C1 segment of cervical spinal cord (tissue), 14 donors: ENCODE measurements around the gene ANAPC4.
A peak's percentile ranks its signal among the peaks of the same experiment; 100 is the strongest.

ENCODE experiments used
- DNase-seq, 14 donors: peaks; one replicate each; lab custom pipeline; 2025; lab: John Stamatoyannopoulos, UW

The ANAPC4 gene

GRCh38 chr4:25377572-25378436 lies 741 bp downstream of the ANAPC4 start:
- no peak for DNase-seq

DNA sequence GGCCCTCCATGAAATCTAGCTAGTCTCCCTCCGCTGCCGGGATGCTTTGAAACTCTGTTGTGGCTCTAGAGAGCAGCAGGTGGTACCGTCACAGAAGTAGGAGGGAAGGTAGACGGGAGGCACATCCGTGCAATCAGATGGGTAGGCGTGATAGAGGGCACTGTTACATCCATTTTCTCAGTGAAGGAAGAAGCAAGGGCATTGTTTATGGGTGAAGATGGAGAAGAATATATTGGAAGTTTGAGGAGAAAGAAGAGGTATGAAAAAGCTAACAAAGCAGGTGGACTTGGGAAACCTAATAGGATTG lies 1.3 kb downstream of the ANAPC4 start:
- DNase-seq: no peak

DNA sequence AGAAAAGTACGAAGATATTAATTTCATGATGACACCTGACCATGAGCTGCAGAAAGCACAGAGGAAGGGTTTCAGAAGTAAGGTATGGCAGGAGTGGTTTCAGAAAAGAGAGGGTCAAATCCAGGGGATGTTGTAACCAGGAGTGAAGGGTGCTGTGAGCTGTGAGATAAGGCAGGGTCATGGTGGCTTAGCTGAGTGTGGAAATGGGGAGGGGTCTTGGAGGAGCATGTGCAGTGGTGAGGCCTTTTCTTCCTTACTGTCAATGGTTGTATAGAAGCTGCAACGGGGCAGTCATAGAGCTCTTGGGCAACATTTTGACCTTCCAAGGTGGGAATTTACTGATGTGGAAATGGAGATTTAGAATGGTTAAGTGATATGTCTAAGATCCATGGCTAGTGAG lies 2.5 kb downstream of the ANAPC4 start:
- DNase-seq: no peak

GRCh38 chr4:25383647-25384046 lies 6.6 kb downstream of the ANAPC4 start:
- no peak for DNase-seq

DNA sequence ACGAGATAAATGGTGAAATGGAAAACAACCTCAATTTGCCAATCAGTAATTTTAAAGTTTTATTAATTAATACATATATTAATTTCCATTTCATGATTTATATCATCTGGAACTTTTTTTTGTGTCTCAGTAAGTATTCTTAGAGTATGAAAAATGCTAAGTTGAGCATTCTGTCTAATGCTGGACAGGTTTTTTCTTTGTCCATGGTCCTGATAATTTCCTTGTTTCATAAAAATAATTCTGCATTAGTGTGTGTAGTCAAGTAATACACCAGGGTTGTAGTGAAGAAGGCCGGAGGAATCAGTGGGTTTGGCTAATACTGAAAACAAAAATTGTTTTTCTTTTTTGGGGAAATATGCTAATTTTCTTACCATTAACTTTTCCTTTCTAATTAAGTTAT lies 9.9 kb downstream of the ANAPC4 start:
- DNase-seq: no peak

DNA sequence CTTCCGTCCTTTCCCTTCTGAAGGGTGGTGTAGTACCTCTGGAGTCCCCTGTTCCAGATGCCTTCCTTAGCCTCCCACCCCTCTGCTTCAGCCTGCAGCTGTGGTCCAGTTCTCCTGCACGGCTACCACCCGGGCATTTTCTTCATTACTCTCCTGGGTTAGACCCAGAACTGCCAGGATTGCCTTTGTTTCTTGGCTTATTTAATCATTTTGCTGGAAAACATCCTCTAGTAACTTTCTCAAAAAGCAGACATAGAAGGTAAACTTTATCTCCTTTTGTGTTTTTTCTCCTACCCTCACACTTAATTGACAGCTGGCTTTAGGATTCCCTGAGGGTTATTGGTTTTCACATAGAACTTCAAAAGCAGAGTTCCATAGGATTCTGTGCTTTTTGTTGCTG lies 20.2 kb downstream of the ANAPC4 start:
- no peak for DNase-seq

- DNase-seq: no peak
Measured at GRCh38 chr4:25399510-25399909, 22.4 kb downstream of the ANAPC4 start.

DNA sequence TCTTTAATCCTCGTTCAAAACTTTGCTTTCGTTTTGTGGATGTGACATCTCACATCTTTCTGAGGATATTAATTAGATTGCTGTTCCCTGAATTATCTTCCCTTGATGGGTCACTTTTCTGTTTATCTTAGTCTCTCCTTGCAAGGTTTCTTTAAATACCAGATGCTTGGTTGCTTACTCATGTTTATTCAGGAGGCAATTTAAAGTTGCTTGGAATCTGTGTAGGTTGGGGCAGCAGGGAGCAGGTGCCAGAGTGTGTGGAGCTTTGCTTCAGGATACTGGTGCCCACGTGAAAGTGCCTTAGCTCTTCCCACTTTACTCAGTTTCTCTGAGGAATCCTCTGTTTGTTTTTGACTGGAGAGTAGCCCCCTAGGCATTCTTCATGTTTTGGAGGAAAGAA lies 24.0 kb downstream of the ANAPC4 start:
- DNase-seq: no peak

DNA sequence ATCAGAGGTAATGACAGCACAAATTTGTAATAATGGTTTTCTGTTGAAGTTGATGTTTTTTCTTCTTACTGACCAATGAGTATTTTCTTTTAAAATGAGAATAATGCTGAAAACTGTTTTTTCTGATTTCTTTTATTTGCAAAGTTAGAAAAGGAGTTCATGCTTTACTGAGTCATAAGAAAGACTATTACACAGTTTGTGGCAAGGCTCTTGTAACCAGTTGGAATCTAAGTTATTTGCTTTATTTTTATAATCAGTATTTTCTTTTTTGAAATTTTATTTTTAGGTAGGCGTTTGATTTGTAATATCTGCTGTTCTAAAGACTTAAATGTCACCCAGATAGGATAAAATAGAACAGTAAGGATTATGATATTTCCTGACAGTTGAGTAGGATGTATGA lies 25.5 kb downstream of the ANAPC4 start:
- no peak for DNase-seq

DNA sequence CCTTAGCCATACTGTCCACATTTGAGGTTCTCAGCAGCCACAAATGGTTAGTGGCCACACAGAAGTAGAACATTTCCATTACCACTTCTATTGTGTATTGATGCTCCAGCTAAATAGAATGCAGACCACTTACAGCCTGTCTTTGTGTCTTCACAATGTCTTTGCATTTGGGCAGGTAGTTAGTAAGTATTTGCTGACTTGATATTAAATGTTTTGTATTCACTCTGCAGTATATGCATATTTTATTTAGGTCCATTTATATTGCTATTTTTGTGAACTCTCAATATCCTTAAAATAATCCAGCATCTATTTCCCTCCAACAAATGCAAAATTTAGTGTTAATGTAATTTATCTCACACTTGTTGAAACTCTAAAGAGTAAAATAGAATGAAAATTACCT lies 26.6 kb downstream of the ANAPC4 start:
- no peak for DNase-seq

DNA sequence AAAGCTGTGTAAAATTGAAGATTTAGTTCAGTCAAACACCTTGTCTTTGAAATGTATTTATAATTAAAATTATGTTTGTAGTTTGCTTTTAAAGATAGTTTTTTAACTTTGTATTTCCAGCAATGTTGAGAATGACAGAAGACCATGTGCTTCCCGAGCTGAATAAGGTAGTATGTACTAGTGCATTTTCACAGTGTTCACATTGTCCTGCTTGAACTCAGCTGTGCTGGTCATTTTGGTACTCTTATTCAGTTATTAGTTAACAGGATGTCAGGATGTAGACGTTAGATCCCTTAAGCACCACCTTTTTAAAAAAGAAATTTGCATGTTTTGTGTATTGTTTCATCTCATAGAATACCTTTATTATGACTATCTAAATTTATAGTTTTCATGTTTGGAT lies 28.4 kb downstream of the ANAPC4 start:
- DNase-seq: no peak

DNA sequence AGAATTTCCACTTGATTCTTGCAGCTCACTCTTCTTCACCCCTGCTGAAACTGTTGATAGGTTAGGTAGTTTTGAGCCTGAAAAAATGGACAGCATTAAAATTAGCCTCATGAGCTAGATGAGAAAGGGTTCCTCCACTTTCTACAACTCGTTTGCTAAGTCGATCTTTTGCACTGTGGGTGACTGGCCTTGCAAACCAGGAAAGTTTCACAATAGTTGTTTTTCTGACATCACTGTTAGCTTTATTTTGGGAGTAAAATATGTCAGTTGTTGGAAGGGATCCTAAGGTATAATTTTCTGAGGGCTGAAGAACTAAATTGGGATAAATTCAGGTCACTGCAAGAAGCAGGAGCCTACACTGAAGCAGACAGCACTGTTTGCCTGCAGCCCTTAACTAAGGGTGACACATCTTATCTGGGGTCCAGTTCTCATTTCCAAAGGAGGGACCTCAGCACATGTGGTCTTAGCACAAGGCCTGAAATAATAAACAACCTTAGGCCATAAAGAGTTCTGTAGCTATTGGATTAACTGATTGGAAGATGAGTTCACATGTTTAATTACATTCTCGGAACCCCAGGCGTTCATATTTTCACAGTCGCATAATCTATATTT lies 29.1 kb downstream of the ANAPC4 start:
- no peak for DNase-seq

DNA sequence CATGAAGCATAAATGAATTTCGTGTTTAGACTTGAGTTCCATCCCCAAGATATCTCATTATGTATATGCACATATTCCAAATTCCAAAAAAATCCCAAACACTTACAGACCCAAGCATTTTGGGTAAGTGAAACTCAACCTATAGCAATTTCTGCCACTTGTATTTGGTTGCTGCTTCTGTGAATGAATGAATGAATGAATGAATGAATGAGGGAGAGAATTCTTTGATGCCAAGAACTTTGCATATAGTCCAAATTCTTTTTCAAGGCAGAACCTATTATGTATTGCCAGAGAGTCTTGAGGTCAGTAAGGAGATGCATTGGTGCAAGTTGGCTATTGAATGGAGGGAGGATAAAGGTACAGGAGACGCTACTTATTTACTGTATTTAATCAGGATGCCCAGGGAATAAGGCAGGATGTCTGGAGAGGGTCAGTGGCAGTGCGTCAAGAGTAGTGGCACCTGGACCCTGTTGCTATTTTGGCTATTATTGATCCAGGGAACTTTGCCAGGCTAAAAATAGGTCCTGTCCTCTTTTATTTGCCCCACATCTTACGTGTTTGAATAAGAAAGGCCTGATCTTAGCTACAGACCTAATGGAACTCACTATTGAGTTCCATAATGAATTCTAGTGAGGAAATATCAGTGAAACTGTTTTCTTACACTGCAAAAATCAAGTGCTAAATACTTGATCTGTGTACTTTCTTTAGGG lies 33.9 kb downstream of the ANAPC4 start:
- DNase-seq: no peak

DNA sequence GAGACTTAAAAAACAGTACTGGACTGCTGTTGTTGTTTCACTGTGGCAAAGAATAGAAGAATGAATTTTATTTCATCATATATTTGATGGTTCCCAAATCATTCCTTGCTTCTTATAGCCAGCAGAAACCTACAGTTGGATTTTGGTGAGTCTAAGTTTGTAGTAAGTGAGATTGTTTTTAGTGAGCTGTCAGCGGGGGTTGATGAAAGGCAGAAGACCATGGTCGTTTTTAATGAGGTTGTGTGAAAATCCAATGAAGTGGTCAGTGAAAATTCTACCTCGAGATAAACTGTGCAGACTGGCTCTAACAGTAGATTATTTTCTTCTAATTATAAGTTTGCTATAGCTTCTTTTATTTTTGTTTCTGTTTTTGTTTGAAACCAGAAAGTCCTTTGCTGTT lies 36.2 kb downstream of the ANAPC4 start:
- no peak for DNase-seq

DNA sequence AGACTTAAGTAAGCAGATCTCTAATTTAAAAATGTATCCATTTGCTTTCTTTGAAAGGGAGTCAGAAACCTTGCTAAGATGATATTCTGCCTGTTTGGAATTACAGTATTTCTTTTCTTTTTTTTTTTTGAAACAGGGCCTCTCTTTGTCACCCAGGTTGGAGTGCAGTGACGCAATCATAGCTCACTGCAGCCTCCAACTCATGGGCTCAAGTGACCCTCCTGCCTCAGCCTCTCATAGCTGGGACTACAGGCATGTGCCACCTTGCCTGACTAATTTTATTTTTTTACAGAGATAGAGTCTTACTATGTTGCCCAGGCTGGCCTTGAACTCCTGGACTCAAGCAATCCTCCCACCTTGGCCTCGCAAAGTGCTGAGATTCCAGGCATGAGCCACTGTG lies 40.0 kb downstream of the ANAPC4 start:
- no peak for DNase-seq

- DNase-seq: no peak
Measured at GRCh38 chr4:25420931-25421330, 43.9 kb downstream of the ANAPC4 start.

GRCh38 chr4:25421816-25422525 lies 44.9 kb downstream of the ANAPC4 start:
- no peak for DNase-seq

DNA sequence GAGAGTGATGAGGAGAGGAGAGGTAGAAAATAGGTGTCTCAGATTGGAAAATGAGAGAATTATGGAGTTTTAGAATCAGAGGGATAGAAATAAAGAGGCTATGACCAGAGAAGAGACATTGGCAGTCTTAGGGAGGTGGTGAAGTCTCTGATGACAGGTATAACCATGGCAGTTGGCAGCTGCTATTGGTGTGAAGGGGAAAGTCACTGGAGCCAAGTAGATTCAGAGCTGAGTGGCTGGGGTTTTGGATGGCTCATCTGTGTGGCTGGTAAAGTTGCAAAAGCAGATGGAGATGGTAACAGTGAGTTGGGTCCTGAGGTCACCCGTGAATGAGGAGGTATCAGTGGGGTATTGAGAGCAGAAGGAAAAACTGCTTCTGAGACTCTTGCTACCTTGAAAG lies 46.5 kb downstream of the ANAPC4 start:
- no peak for DNase-seq

DNA sequence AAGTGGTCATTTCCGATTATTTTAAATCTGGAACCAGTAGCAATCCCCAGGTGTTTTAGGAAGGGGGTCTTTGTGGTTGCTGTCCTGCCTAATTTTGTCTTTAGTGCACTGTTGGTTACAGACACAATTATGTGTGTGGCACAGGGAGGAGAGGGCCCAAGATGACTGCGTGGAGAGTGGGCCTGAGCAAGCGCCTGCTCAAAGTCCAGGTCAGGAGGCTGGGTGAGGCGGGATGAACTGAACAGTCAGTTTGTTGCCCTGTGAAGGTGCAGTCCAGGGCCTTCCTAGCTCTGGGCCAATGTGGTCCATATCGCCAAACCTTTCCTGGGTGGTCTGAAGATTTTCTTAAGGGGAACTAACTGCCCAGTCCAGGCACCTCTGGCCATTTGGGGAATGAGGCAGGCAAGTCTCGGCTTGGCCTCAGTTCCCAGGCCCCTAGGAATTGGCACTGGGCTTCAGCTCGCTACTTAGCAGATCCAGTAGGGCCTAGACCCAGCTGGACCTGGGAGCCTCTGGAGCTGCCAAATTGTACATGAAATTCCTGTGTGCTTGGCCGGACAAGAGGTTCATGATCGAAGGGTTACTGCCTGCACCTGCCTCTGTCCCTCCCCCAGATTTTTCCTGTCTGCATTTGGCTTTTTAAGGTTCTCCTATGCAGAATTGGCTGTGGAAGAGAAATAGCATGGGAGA lies 47.6 kb downstream of the ANAPC4 start:
- peak in 1 of 14 donors; percentile 25 for DNase-seq

DNA sequence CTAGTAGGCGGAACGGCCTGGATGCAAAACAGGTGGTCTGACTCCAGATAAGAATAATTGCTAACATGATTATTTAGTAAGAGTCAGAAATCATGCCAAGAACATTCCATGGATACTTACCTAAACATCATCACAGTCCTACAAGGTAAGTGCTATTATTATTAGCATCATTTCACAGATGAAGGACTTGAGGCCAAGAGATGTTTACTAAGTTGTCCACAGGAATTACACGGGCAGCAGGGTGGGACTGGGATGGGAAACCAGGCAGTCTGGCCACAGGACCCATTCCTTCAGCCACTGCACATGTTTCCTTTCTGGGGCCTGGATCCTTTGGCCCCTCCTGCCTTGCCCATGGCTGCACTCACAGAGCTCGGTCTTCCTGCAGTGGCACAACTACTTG lies 48.3 kb downstream of the ANAPC4 start:
- DNase-seq: no peak

GRCh38 chr4:25427871-25428270 lies 50.8 kb downstream of the ANAPC4 start:
- no peak for DNase-seq

DNA sequence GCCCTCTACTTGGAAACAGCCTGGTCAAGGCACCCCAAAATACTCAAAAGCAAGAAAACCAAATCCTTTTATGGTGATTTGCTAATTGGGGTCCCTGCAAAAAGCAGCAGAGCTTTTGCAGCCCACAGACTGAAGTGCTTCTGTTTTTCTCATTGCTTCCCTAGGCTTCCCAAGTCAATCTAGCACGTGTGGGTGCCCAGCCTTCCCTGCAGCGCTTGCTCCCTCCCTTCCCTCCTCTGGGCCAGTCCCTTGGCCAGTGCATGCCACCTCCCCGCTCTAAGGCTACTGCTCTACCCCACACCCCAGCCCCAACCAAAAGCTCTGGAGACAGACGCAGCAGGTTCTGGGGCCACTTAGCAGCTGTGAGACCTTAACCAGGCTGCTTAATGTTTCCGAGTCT lies 53.6 kb downstream of the ANAPC4 start:
- DNase-seq: no peak
